ENCODE data around the gene PLAAT4. TPM values are rescaled to one million over a fixed set of nuclear protein-coding genes. Genes with fewer than 3 reads are reported as not detected.
A peak's percentile ranks its signal among the peaks of the same experiment; 100 is the strongest.

Gene PLAAT4
- total RNA-seq, 1 experiment from 2014 or later, result 3.5 TPM

GRCh38 chr11:63551889-63552266, 15.3 kb downstream of the PLAAT4 start:
- no peak overlapping the region for H3K9ac ChIP-seq (ENCODE audit: extremely low read depth, insufficient read length, low read length)
- H3K4me1 Mint-ChIP-seq, result peaks cover 34 to 39% of the 10 kb centered on the region in 2 experiments
- H2BK5ac ChIP-seq (ENCODE audit: insufficient read length, low read length), result no peak overlapping the region
- H3K9me3 Mint-ChIP-seq, result peaks cover 3 to 9% of the 10 kb centered on the region in 2 experiments; a peak in 2 of 5 replicates
- no peaks in the 10 kb centered on the region for H3K79me1 ChIP-seq (ENCODE audit: insufficient read depth, low read depth, low read length, poor library complexity, severe bottlenecking)
- no peaks in the 10 kb centered on the region for H3K23me2 ChIP-seq (ENCODE audit: insufficient read length, low read depth, low read length, poor library complexity, severe bottlenecking)
- no peak overlapping the region for H3K23ac ChIP-seq (ENCODE audit: insufficient read length, low read depth, low read length)
- H3K9me3 ChIP-seq (ENCODE audit: control insufficient read depth, low read depth, low read length), result no peaks in the 10 kb centered on the region
- peaks cover 0 to 6% (median 0%) of the 10 kb centered on the region in 3 experiments; a peak in 4 of 7 replicates for H3K36me3 Mint-ChIP-seq (ENCODE audit: insufficient read depth in 1 of 3, low read depth in 3 of 3)
- H4K5ac ChIP-seq (ENCODE audit: insufficient read length, low read depth, low read length), result no peak overlapping the region
- H3T11ph ChIP-seq (ENCODE audit: low read length), result no peak overlapping the region
- WGBS (ENCODE audit: extremely low coverage, insufficient read length, low lambda C conversion rate), result no CpG with 5 or more reads among the region's 6 CpGs
- H3K56ac ChIP-seq (ENCODE audit: insufficient read length, low read depth, low read length), result no peak overlapping the region
- H3K14ac ChIP-seq (ENCODE audit: insufficient read depth, low read length), result no peak overlapping the region
- H3K4me3 Mint-ChIP-seq, result no peak overlapping the region
- 0 out of 2 replicates have a peak, but pooled peaks cover 4% of the 10 kb centered on the region for H3K4me1 ChIP-seq (ENCODE audit: insufficient read depth, low read length)
- H2BK120ac ChIP-seq (ENCODE audit: low read depth, low read length, poor library complexity, severe bottlenecking), result no peak overlapping the region
- no peak overlapping the region for H2BK15ac ChIP-seq (ENCODE audit: low read depth, low read length)
- no peaks in the 10 kb centered on the region for H3K27me3 Mint-ChIP-seq (ENCODE audit: low read depth)
- no peak overlapping the region for H3K27ac ChIP-seq (ENCODE audit: insufficient read length, low read depth, low read length)
- no peaks in the 10 kb centered on the region for H3K79me2 ChIP-seq (ENCODE audit: insufficient read depth, low read length)
- H3K4ac ChIP-seq (ENCODE audit: low read depth, low read length), result no peak overlapping the region
- peak overlapping the region; percentile 49 for H2BK20ac ChIP-seq (ENCODE audit: low read depth, low read length, poor library complexity, severe bottlenecking)
- H3K18ac ChIP-seq (ENCODE audit: insufficient read length, low read depth, low read length), result no peak overlapping the region
- H2BK12ac ChIP-seq (ENCODE audit: insufficient read length, low read depth, low read length), result no peak overlapping the region
- no peak overlapping the region for H3K4me2 ChIP-seq (ENCODE audit: insufficient read depth, insufficient read length, low read length)
- DNase-seq, result peak; percentile 18
- no peak overlapping the region for H2AFZ ChIP-seq (ENCODE audit: low read length)
- no peak overlapping the region for H3K27ac Mint-ChIP-seq
- no peak overlapping the region for H4K8ac ChIP-seq (replicated peaks; ENCODE audit: insufficient read length, low read depth, low read length)
- TF ChIP-seq CTCF (conservative IDR thresholded peaks at IDR 0.05), result no peak
- no peaks in the 10 kb centered on the region for H3K27me3 ChIP-seq (ENCODE audit: insufficient read depth, low read length)
- no peaks in the 10 kb centered on the region for H4K20me1 ChIP-seq (ENCODE audit: control insufficient read depth, insufficient read depth, insufficient read length)
- no peak overlapping the region for H2AK5ac ChIP-seq (ENCODE audit: insufficient read length, low read length)
- H4K91ac ChIP-seq (ENCODE audit: insufficient read length, low read depth, low read length), result no peak overlapping the region

Data from H9 (cell line).